Measurements from ENCODE around the gene PDE9A. TPM values are rescaled to one million over a fixed set of nuclear protein-coding genes. Genes with fewer than 3 reads are reported as not detected.
A peak's percentile ranks its signal among the peaks of the same experiment; 100 is the strongest.

PDE9A gene
- total RNA-seq, 1 experiment from 2014 or later = 44.8 TPM

- Mint-ChIP-seq H3K36me3 (peaks cover 10% of the 10 kb centered on the region), H3K27ac (peak overlapping the region; percentile 67; the same call in 1 of the 2 replicates), H3K9me3 (no peaks in the 10 kb centered on the region), H3K4me1 (peaks cover 10% of the 10 kb centered on the region), H3K27me3 (ENCODE audit: low read depth) (no peaks in the 10 kb centered on the region), H3K4me3 (no peak overlapping the region)
- no peak for TF ChIP-seq NR3C1 (CRISPR knock-in tag; conservative IDR thresholded peaks at IDR 0.05; ENCODE audit: low read depth)
- TF ChIP-seq JUN (CRISPR knock-in tag; IDR thresholded peaks at IDR 0.05) = no peak
- TF ChIP-seq SOX15 (CRISPR knock-in tag; IDR thresholded peaks at IDR 0.05) = no peak
- no peak for TF ChIP-seq SMAD3 (CRISPR knock-in tag; IDR thresholded peaks at IDR 0.05; ENCODE audit: borderline replicate concordance)
- TF ChIP-seq GRHL2 (CRISPR knock-in tag; IDR thresholded peaks at IDR 0.05; ENCODE audit: insufficient replicate concordance, severe bottlenecking) = no peak
- no peak for TF ChIP-seq ATF3 (CRISPR knock-in tag; conservative IDR thresholded peaks at IDR 0.05)
- no peak for TF ChIP-seq AFF4 (CRISPR knock-in tag; IDR thresholded peaks at IDR 0.05; ENCODE audit: borderline replicate concordance)
- no peak for TF ChIP-seq E2F1 (CRISPR knock-in tag; IDR thresholded peaks at IDR 0.05)
- POLR2A ChIA-PET = no interaction called here
- DNase-seq (ENCODE audit: low spot score) = no peak
- CTCF ChIA-PET = no interaction called here
- no peak for ATAC-seq
Measured at GRCh38 chr21:42681296-42682206, 28.1 kb downstream of the PDE9A start.

- ATAC-seq (no peak), DNase-seq (ENCODE audit: low spot score) (no peak)
- ChIA-PET CTCF (interaction anchor here (1.2 kb wide), 1 partner anchor 30 kb away, joined by 3 read pairs; no protein-coding TSS in a partner anchor), POLR2A (no interaction called here)
- Mint-ChIP-seq H3K4me1 (peaks cover 6% of the 10 kb centered on the region), H3K9me3 (no peaks in the 10 kb centered on the region), H3K4me3 (no peak overlapping the region), H3K27me3 (ENCODE audit: low read depth) (no peaks in the 10 kb centered on the region), H3K36me3 (peaks cover 20% of the 10 kb centered on the region), H3K27ac (no peak overlapping the region)
- no peak for TF ChIP-seq CREB1 (CRISPR knock-in tag; IDR thresholded peaks at IDR 0.05)
- no peak for TF ChIP-seq SP1 (CRISPR knock-in tag; conservative IDR thresholded peaks at IDR 0.05)
- no peak for TF ChIP-seq JUN (CRISPR knock-in tag; IDR thresholded peaks at IDR 0.05)
- no peak for TF ChIP-seq GRHL2 (CRISPR knock-in tag; IDR thresholded peaks at IDR 0.05; ENCODE audit: insufficient replicate concordance, severe bottlenecking)
- TF ChIP-seq ZNF138 (CRISPR knock-in tag; conservative IDR thresholded peaks at IDR 0.05) = no peak
- no peak for TF ChIP-seq USF1 (CRISPR knock-in tag; IDR thresholded peaks at IDR 0.05)
- no peak for TF ChIP-seq ZNF396 (CRISPR knock-in tag; IDR thresholded peaks at IDR 0.05; ENCODE audit: borderline replicate concordance)
- no peak for TF ChIP-seq CDX4 (CRISPR knock-in tag; IDR thresholded peaks at IDR 0.05; ENCODE audit: borderline replicate concordance)
- no peak for TF ChIP-seq NFE2L1 (CRISPR knock-in tag; IDR thresholded peaks at IDR 0.05)
- no peak for TF ChIP-seq ESRRA (CRISPR knock-in tag; IDR thresholded peaks at IDR 0.05; ENCODE audit: borderline replicate concordance)
- TF ChIP-seq FOXJ3 (CRISPR knock-in tag; IDR thresholded peaks at IDR 0.05; ENCODE audit: borderline replicate concordance) = no peak
- TF ChIP-seq STAT6 (CRISPR knock-in tag; conservative IDR thresholded peaks at IDR 0.05; ENCODE audit: low read depth) = no peak
- TF ChIP-seq KAT7 (CRISPR knock-in tag; IDR thresholded peaks at IDR 0.05; ENCODE audit: borderline replicate concordance) = no peak
Measured at GRCh38 chr21:42682661-42683210, 29.3 kb downstream of the PDE9A start.

Measured in WTC11 (cell line).